ENCODE results near the gene ANGPTL8. TPM values are rescaled to one million over a fixed set of nuclear protein-coding genes. Genes with fewer than 3 reads are reported as not detected.

The ANGPTL8 gene
- total and polyA plus RNA-seq, 2 of the 13 experiments (the other 11 are each of a cell fraction or from before 2014, with no cell fraction given) = 27.3 to 243 TPM

DNA sequence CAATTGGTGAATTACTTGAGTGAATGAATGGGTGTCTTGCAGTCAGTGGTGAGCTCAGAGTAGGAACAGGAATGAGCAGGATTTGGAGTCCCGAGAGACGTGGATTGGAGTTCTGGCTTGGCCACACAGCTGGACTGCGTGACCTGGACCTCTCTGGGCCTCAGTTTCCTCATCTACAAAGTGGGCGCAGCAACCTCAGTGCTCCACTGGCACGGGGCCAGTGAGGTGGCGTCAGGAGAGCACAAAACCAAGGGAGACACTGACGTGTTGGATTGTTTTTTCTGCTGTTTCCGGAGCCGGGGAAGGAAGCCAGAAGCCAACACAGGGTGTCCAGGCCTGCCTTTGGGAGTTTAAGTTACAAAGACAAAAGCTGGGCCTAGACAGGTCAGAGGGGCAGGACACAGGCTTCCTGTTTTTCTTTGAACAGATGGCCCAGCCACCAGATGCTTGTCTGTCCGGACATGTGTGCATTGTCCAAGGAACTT lies 29.4 kb downstream of the ANGPTL8 start (continued):
- TF ChIP-seq ZNF281 (CRISPR knock-in tag; IDR thresholded peaks at IDR 0.05; ENCODE audit: borderline replicate concordance) (no peak), ZNF607 (CRISPR knock-in tag; IDR thresholded peaks at IDR 0.05; ENCODE audit: borderline replicate concordance) (no peak), PATZ1 (CRISPR knock-in tag; IDR thresholded peaks at IDR 0.05) (no peak), ZNF749 (CRISPR knock-in tag; IDR thresholded peaks at IDR 0.05; ENCODE audit: borderline replicate concordance) (no peak), ZNF891 (CRISPR knock-in tag; IDR thresholded peaks at IDR 0.05) (no peak), TOE1 (CRISPR knock-in tag; IDR thresholded peaks at IDR 0.05) (no peak), HOXD1 (CRISPR knock-in tag; IDR thresholded peaks at IDR 0.05) (no peak), SCMH1 (CRISPR knock-in tag; IDR thresholded peaks at IDR 0.05; ENCODE audit: borderline replicate concordance) (no peak), ATF7-NPFF (CRISPR knock-in tag; IDR thresholded peaks at IDR 0.05; ENCODE audit: low read depth) (no peak), ZNF550 (CRISPR knock-in tag; IDR thresholded peaks at IDR 0.05; ENCODE audit: borderline replicate concordance) (no peak), HES4 (CRISPR knock-in tag; IDR thresholded peaks at IDR 0.05; ENCODE audit: borderline replicate concordance) (no peak), ZNF207 (IDR thresholded peaks at IDR 0.05; ENCODE audit: borderline replicate concordance) (no peak), ZSCAN9 (CRISPR knock-in tag; IDR thresholded peaks at IDR 0.05; ENCODE audit: borderline replicate concordance) (no peak), MXI1 (IDR thresholded peaks at IDR 0.05; ENCODE audit: borderline replicate concordance, low read depth, low read length) (no peak)
- TF ChIP-seq, protein P1, sequence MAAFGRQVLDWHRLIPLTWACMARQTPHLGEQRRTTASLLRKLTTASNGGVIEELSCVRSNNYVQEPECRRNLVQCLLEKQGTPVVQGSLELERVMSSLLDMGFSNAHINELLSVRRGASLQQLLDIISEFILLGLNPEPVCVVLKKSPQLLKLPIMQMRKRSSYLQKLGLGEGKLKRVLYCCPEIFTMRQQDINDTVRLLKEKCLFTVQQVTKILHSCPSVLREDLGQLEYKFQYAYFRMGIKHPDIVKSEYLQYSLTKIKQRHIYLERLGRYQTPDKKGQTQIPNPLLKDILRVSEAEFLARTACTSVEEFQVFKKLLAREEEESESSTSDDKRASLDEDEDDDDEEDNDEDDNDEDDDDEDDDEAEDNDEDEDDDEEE (CRISPR knock-in tag; IDR thresholded peaks at IDR 0.05) = no peak
- TF ChIP-seq, protein P2, sequence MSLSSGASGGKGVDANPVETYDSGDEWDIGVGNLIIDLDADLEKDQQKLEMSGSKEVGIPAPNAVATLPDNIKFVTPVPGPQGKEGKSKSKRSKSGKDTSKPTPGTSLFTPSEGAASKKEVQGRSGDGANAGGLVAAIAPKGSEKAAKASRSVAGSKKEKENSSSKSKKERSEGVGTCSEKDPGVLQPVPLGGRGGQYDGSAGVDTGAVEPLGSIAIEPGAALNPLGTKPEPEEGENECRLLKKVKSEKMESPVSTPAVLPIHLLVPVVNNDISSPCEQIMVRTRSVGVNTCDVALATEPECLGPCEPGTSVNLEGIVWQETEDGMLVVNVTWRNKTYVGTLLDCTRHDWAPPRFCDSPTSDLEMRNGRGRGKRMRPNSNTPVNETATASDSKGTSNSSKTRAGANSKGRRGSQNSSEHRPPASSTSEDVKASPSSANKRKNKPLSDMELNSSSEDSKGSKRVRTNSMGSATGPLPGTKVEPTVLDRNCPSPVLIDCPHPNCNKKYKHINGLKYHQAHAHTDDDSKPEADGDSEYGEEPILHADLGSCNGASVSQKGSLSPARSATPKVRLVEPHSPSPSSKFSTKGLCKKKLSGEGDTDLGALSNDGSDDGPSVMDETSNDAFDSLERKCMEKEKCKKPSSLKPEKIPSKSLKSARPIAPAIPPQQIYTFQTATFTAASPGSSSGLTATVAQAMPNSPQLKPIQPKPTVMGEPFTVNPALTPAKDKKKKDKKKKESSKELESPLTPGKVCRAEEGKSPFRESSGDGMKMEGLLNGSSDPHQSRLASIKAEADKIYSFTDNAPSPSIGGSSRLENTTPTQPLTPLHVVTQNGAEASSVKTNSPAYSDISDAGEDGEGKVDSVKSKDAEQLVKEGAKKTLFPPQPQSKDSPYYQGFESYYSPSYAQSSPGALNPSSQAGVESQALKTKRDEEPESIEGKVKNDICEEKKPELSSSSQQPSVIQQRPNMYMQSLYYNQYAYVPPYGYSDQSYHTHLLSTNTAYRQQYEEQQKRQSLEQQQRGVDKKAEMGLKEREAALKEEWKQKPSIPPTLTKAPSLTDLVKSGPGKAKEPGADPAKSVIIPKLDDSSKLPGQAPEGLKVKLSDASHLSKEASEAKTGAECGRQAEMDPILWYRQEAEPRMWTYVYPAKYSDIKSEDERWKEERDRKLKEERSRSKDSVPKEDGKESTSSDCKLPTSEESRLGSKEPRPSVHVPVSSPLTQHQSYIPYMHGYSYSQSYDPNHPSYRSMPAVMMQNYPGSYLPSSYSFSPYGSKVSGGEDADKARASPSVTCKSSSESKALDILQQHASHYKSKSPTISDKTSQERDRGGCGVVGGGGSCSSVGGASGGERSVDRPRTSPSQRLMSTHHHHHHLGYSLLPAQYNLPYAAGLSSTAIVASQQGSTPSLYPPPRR (CRISPR knock-in tag; IDR thresholded peaks at IDR 0.05; ENCODE audit: borderline replicate concordance) = no peak
- TF ChIP-seq, protein P3, sequence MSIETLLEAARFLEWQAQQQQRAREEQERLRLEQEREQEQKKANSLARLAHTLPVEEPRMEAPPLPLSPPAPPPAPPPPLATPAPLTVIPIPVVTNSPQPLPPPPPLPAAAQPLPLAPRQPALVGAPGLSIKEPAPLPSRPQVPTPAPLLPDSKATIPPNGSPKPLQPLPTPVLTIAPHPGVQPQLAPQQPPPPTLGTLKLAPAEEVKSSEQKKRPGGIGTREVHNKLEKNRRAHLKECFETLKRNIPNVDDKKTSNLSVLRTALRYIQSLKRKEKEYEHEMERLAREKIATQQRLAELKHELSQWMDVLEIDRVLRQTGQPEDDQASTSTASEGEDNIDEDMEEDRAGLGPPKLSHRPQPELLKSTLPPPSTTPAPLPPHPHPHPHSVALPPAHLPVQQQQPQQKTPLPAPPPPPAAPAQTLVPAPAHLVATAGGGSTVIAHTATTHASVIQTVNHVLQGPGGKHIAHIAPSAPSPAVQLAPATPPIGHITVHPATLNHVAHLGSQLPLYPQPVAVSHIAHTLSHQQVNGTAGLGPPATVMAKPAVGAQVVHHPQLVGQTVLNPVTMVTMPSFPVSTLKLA (IDR thresholded peaks at IDR 0.05) = no peak

All from HepG2 (cell line).